Duodenal mucosa (tissue), 2 donors: Measurements from ENCODE around the gene BHMT2.

Experiments used
- H3K27ac ChIP-seq: one replicate; pipeline ENCODE4 v1.7.0; 2013; ENCODE audit warnings: low read depth, low read length
- H3K27me3 ChIP-seq, 2 donors: one replicate each; pipeline ENCODE4 v1.7.0; 2013; ENCODE audit warnings: low read length in 2 of 2, control low read depth in 1 of 2; ENCODE audit not compliant: insufficient read depth in 2 of 2, control insufficient read depth in 1 of 2
- H3K36me3 ChIP-seq, 2 donors: one replicate each; pipeline ENCODE4 v1.7.0; 2013; ENCODE audit warnings: low read length in 2 of 2, control low read depth in 1 of 2; ENCODE audit not compliant: insufficient read depth in 2 of 2, control insufficient read depth in 1 of 2
- H3K4me1 ChIP-seq, 2 donors: one replicate each; pipeline ENCODE4 v1.7.0; 2013; ENCODE audit warnings: low read length in 2 of 2, control low read depth in 1 of 2; ENCODE audit not compliant: insufficient read depth in 2 of 2, control insufficient read depth in 1 of 2
- H3K4me3 ChIP-seq, 2 donors: one replicate each; pipeline ENCODE4 v1.7.0; 2013; ENCODE audit warnings: low read length in 2 of 2, low read depth in 1 of 2
- H3K9ac ChIP-seq, 2 donors: one replicate each; pipeline ENCODE4 v1.7.0; 2013; ENCODE audit warnings: low read length in 2 of 2, low read depth in 1 of 2
- H3K9me3 ChIP-seq, 2 donors: one replicate each; pipeline ENCODE4 v1.7.0; 2013; ENCODE audit warnings: low read length in 2 of 2, control low read depth in 1 of 2; ENCODE audit not compliant: control insufficient read depth in 1 of 2

BHMT2 gene

DNA sequence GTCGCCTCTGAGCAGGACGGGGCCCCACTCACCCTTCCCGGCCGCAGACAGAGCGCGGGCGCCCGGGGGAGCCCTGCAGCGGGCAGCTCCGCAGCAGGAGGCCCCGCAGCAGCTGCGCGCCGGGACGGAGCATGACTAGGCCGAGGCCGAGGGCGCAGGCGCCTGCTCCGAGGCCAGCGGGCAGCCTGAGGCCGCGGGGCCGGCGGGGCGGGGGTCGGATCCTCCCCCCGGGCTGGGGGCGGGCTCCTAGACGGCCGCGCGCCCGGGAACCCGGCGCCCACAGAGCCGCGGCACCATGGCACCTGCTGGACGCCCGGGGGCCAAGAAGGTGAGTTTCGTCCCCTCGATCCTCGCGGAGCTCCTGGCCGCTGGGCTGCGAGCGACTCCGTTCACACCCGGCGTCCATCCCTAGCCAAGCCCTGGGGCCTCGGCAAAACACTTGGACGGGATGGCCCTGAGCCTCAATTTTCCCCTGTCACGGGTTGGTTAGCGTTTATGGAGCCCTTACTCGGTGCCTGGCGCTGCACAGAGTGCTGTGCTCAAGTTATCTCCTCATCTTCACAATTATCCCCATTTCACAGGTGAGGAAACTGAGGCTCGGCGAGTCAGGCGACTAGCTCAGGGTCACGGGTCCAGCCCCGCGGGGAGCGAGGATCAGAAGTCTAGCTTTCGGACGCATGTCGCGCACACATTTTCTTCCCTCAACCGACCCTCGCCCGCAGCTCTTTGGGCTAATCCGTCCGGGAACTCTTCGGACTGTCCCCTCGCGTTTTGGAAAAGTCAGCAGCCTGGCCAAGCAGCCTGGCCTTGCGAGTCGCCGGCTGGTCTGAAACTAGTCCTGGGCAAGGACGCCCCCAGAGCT lies at the start of gene BHMT2, which contains the start of gene DMGDH:
BHMT2 (plus strand) TSS at position 280 of the 862 bp plus-strand sequence; CDS start at position 296, 16 bp downstream.
DMGDH (minus strand) TSS at position 187 of the 862 bp plus-strand sequence; CDS start at position 133, 54 bp downstream.
- peak within 1 kb of the TSS; percentile 41 to 44 for H3K4me3 ChIP-seq
- no peaks in the 10 kb centered on the region for H3K36me3 ChIP-seq
- peaks cover 5 to 9% of the 10 kb centered on the region in 2 donors for H3K27me3 ChIP-seq
- no peaks in the 10 kb centered on the region for H3K4me1 ChIP-seq
- no peaks in the 10 kb centered on the region for H3K9me3 ChIP-seq
- H3K27ac ChIP-seq, result peak within 1 kb of the TSS; percentile 42
- H3K9ac ChIP-seq, result no peak within 1 kb of the TSS

DNA sequence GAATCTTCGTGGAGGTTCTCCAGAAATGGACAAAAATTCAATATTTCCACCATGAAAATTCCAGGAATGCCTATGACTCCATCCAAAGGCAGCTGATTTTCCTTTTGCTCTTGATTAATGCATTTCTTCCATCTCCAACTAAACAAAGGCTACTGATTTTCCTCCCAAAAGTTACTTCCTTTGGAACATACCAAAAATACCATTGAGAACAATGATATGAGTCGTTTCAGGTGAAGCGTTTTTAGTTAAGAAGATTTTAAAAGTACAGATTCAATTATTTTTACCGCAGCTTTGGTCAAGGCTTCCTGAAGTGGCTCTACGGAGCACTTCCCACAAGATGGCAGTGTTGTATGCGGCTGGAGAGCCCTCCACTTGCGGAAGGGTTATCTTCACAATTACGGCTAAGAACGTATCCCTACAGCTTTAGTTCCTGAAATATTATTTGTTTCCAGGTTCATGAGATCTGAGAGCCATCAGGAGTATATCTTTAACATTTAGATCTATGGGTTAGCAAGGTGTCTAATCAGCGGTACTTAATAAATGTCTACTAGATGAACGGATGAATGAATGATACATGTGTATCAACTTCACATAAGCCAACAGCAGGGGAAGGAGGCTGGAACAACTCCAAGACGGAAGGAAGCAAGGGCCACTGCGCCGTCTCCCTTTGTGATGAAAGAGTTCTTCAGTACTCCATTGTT lies 48.6 kb upstream of the BHMT2 start:
- H3K4me1 ChIP-seq, result no peaks in the 10 kb centered on the region
- no peak overlapping the region for H3K9ac ChIP-seq
- no peaks in the 10 kb centered on the region for H3K36me3 ChIP-seq
- no peak overlapping the region for H3K27ac ChIP-seq
- H3K4me3 ChIP-seq, result peak overlapping the region in 1 of 2 donors; percentile 27
- no peaks in the 10 kb centered on the region for H3K9me3 ChIP-seq
- peaks cover 0 to 5% of the 10 kb centered on the region in 2 donors for H3K27me3 ChIP-seq

- no peaks in the 10 kb centered on the region for H3K4me1 ChIP-seq
- no peaks in the 10 kb centered on the region for H3K36me3 ChIP-seq
- H3K4me3 ChIP-seq, result no peak overlapping the region
- H3K9ac ChIP-seq, result no peak overlapping the region
- H3K27me3 ChIP-seq, result peaks cover 0 to 8% of the 10 kb centered on the region in 2 donors
- no peak overlapping the region for H3K27ac ChIP-seq
- H3K9me3 ChIP-seq, result no peaks in the 10 kb centered on the region
Measured at GRCh38 chr5:79021753-79022152, 47.8 kb upstream of the BHMT2 start.

DNA sequence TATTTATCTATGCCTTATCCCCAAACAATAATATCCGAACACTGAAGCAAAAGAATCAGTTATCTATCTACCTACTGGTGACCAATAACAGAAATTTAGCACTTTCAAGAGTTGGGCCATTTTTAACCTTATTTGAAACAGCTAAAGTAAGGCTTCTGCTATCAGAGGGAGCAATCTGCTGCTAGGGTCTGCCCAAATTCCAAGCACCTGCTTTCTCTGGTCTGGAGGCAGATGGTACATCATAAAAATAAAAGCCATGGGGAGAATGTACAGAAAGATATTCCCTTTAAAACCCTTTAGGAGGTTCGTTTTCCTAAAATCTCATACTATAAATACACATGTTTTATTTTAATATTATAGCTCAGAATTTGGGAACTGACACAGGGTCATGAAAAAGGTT lies 46.8 kb upstream of the BHMT2 start:
- Histone ChIP-seq H3K9ac (no peak overlapping the region), H3K4me1 (no peaks in the 10 kb centered on the region), H3K4me3 (no peak overlapping the region), H3K9me3 (no peaks in the 10 kb centered on the region), H3K27me3 (peaks cover 0 to 12% of the 10 kb centered on the region in 2 donors), H3K36me3 (no peaks in the 10 kb centered on the region), H3K27ac (no peak overlapping the region)

DNA sequence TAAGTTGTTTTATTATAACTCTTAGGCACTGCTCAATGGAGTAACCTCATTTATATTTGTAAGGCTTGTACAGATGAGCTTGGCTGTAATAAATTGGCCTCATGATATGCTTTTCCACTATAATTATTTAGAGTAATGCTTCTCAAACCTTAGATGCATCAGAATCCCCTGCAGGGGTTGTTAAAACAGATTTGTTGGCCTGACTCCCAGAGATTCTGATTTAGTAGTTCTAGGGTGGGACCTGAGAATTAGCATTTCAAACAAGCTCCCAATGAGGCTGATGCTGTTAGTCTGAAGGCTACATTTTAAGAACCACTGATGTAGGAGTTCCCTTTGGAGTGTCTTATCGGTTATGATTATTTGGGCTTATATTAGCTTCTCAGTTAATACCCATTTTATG lies 46.2 kb upstream of the BHMT2 start:
- no peaks in the 10 kb centered on the region for H3K36me3 ChIP-seq
- H3K9ac ChIP-seq, result no peak overlapping the region
- no peak overlapping the region for H3K4me3 ChIP-seq

DNA sequence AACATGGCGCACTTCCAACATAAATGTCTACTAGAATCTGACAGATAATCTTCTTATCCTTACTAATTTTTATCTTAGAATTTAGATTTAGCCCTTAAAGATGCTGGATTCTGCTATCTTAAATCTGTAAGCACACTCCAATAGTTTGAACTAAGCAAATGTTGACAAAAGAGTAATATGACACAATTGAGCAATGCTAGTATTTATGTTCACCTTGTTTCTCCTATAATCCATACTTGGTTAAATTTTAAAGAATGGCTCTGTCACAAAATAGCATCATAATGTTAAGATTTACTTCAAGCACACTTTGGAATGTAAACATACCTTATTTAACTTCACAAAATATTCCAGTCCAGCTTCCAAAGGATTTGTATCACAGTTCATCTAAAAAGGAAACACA lies 45.6 kb upstream of the BHMT2 start:
- no peaks in the 10 kb centered on the region for H3K4me1 ChIP-seq

More for the DNA sequence above, 46.2 kb upstream of the BHMT2 start:
- Histone ChIP-seq H3K9me3 (no peaks in the 10 kb centered on the region), H3K4me1 (no peaks in the 10 kb centered on the region), H3K27ac (no peak overlapping the region), H3K27me3 (peaks cover 0 to 12% of the 10 kb centered on the region in 2 donors)

DNA sequence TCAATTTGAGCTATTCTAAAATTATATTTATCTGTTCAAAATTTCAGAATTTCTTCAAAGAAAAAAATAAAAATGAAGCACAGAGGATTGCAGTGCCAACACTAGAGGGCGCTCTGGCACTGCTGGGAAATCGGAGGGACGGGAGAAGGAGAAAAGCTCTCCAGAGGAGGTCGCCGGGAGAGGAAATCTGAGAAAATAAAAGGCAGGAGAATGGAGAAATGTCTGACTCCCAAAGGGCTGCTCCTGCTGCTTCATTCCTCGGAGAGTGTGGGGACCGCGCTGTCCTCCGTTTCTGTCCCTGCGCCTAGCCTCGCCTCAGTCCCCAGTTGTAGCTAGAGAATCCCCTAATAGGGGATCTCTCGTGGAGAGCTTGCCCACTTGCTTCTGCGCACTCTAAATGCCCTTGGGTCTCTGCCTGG lies 44.5 kb upstream of the BHMT2 start:
- H3K9ac ChIP-seq, result no peak overlapping the region

More for the DNA sequence above, 45.6 kb upstream of the BHMT2 start:
- peaks cover 0 to 12% of the 10 kb centered on the region in 2 donors for H3K27me3 ChIP-seq
- no peak overlapping the region for H3K27ac ChIP-seq
- H3K4me3 ChIP-seq, result no peak overlapping the region
- H3K9me3 ChIP-seq, result no peaks in the 10 kb centered on the region
- no peak overlapping the region for H3K9ac ChIP-seq
- no peaks in the 10 kb centered on the region for H3K36me3 ChIP-seq

DNA sequence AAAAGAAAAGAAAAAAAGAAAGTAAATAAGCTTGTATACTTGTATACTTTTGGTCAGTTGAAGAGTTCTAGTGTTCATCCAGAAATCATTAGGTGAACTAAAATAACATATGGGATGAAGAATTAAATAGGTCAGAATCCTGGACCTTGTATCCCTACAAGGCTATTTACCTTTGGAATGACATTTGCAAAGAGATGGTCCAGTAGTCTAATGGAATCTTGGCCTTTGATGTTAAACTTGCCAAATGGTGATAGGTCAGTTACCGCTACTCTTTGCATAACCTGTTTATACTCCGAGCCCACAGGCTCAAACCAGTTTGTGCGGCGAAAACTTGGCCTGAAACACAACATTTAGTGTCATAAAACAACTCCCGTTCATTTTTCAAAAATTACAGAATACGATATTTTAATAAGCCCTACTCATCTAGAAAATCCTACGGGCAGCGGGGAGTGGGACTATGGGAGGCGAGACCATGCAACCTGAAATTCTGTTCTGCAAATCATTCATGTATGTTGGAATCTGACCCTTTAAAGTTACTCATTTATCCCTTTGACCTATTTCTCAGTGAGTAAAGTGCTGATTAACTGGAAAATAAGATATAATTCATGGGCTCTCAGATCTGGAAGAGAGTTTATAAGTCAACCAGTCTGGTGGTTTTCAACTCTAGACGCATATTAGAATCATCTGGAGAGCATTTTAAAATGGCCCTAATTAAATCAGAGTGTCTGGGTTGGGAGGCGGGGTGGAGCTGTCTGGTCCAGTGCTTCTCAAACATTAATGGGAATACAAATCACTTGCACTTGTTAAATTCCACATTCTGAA lies 38.7 kb upstream of the BHMT2 start:
- no peak overlapping the region for H3K27ac ChIP-seq
- H3K4me1 ChIP-seq, result no peaks in the 10 kb centered on the region
- H3K9ac ChIP-seq, result no peak overlapping the region
- H3K27me3 ChIP-seq, result peaks cover 0 to 7% of the 10 kb centered on the region in 2 donors
- no peaks in the 10 kb centered on the region for H3K36me3 ChIP-seq
- H3K4me3 ChIP-seq, result no peak overlapping the region
- H3K9me3 ChIP-seq, result no peaks in the 10 kb centered on the region

More for the DNA sequence above, 44.5 kb upstream of the BHMT2 start:
- no peak overlapping the region for H3K27ac ChIP-seq
- H3K4me3 ChIP-seq, result peak overlapping the region; percentile 31 to 34
- H3K27me3 ChIP-seq, result peaks cover 0 to 12% of the 10 kb centered on the region in 2 donors
- H3K4me1 ChIP-seq, result no peaks in the 10 kb centered on the region
- no peaks in the 10 kb centered on the region for H3K9me3 ChIP-seq
- H3K36me3 ChIP-seq, result no peaks in the 10 kb centered on the region

GRCh38 chr5:79031485-79031867 lies 38.1 kb upstream of the BHMT2 start:
- Histone ChIP-seq H3K9me3 (no peaks in the 10 kb centered on the region), H3K27ac (no peak overlapping the region), H3K36me3 (no peaks in the 10 kb centered on the region), H3K27me3 (peaks cover 0 to 5% of the 10 kb centered on the region in 2 donors), H3K4me1 (no peaks in the 10 kb centered on the region), H3K4me3 (no peak overlapping the region), H3K9ac (no peak overlapping the region)
